IPS-20b (cell line): ENCODE results near the gene COA1.
"Not testable (repeated sequence)": the region's sequence is repeated elsewhere in the genome, so short reads cannot be mapped to it uniquely, and the experiment has no call there.

ENCODE experiments used
- H3K27ac ChIP-seq: one replicate; pipeline ENCODE4 v1.5.1; 2013; ENCODE audit warnings: low read length
- H3K27me3 ChIP-seq: 2 replicates; pipeline ENCODE4 v1.6.1; 2013; ENCODE audit warnings: mild to moderate bottlenecking, low read length, inconsistent platforms; ENCODE audit not compliant: insufficient read depth
- H3K36me3 ChIP-seq: 2 replicates; pipeline ENCODE4 v1.6.1; 2013; ENCODE audit warnings: low read depth, mild to moderate bottlenecking, inconsistent platforms, low read length, moderate library complexity; ENCODE audit not compliant: insufficient read depth
- H3K4me1 ChIP-seq: 2 replicates; pipeline ENCODE4 v1.6.1; 2013; ENCODE audit warnings: mild to moderate bottlenecking, control low read depth, inconsistent platforms, low read length, moderate library complexity; ENCODE audit not compliant: insufficient read depth
- H3K4me3 ChIP-seq: 2 replicates; pipeline ENCODE4 v1.5.1; 2013; ENCODE audit warnings: mild to moderate bottlenecking, low read length, inconsistent platforms
- H3K9ac ChIP-seq: 2 replicates; pipeline ENCODE4 v1.6.1; 2013; ENCODE audit warnings: low read depth, mild to moderate bottlenecking, inconsistent platforms, low read length, moderate library complexity
- H3K9me3 ChIP-seq: 2 replicates; pipeline ENCODE4 v1.6.1; 2013; ENCODE audit warnings: mild to moderate bottlenecking, low read depth, low read length, inconsistent platforms; ENCODE audit not compliant: insufficient read depth

Gene COA1

GRCh38 chr7:43695365-43695764 lies 34.0 kb downstream of the COA1 start:
- Histone ChIP-seq H3K27ac (no peak overlapping the region), H3K27me3 (no peaks in the 10 kb centered on the region), H3K9me3 (no peaks in the 10 kb centered on the region), H3K4me3 (no peak overlapping the region), H3K36me3 (no peaks in the 10 kb centered on the region), H3K9ac (no peak overlapping the region), H3K4me1 (peaks cover 28% of the 10 kb centered on the region)

- Histone ChIP-seq H3K27me3 (no peaks in the 10 kb centered on the region), H3K9me3 (no peaks in the 10 kb centered on the region), H3K9ac (no peak overlapping the region), H3K4me1 (peaks cover 27% of the 10 kb centered on the region), H3K4me3 (no peak overlapping the region), H3K36me3 (no peaks in the 10 kb centered on the region), H3K27ac (no peak overlapping the region)
Measured at GRCh38 chr7:43694399-43694748, 34.9 kb downstream of the COA1 start.

GRCh38 chr7:43693687-43694398 lies 35.5 kb downstream of the COA1 start:
- H3K27ac ChIP-seq = no peak overlapping the region
- no peak overlapping the region for H3K9ac ChIP-seq
- peaks cover 22% of the 10 kb centered on the region for H3K4me1 ChIP-seq
- H3K4me3 ChIP-seq = no peak overlapping the region
- H3K9me3 ChIP-seq = no peaks in the 10 kb centered on the region
- H3K36me3 ChIP-seq = no peaks in the 10 kb centered on the region
- no peaks in the 10 kb centered on the region for H3K27me3 ChIP-seq

GRCh38 chr7:43692582-43693373 lies 36.5 kb downstream of the COA1 start:
- Histone ChIP-seq H3K9ac (no peak overlapping the region), H3K27me3 (no peaks in the 10 kb centered on the region), H3K27ac (no peak overlapping the region), H3K4me3 (no peak overlapping the region), H3K36me3 (no peaks in the 10 kb centered on the region), H3K9me3 (no peaks in the 10 kb centered on the region), H3K4me1 (peaks cover 12% of the 10 kb centered on the region)

- Histone ChIP-seq H3K9me3 (no peaks in the 10 kb centered on the region), H3K4me1 (peaks cover 10% of the 10 kb centered on the region), H3K36me3 (no peaks in the 10 kb centered on the region), H3K9ac (no peak overlapping the region), H3K27me3 (no peaks in the 10 kb centered on the region), H3K27ac (no peak overlapping the region), H3K4me3 (no peak overlapping the region)
Measured at GRCh38 chr7:43691611-43692010, 37.7 kb downstream of the COA1 start.

- H3K36me3 ChIP-seq = no peaks in the 10 kb centered on the region
- peaks cover 2% of the 10 kb centered on the region for H3K4me1 ChIP-seq
- no peak overlapping the region for H3K9ac ChIP-seq
- no peak overlapping the region for H3K4me3 ChIP-seq
- no peak overlapping the region for H3K27ac ChIP-seq
- peaks cover 6% of the 10 kb centered on the region; the same call in 1 of the 2 replicates for H3K9me3 ChIP-seq
- no peaks in the 10 kb centered on the region for H3K27me3 ChIP-seq
Measured at GRCh38 chr7:43689115-43689514, 40.2 kb downstream of the COA1 start.

- not testable (repeated sequence) for H3K27ac ChIP-seq, H3K36me3 ChIP-seq, H3K4me1 ChIP-seq
Measured at GRCh38 chr7:43687866-43688265, 41.5 kb downstream of the COA1 start.

GRCh38 chr7:43686991-43687390 lies 42.3 kb downstream of the COA1 start:
- no peak overlapping the region for H3K27ac ChIP-seq
- no peaks in the 10 kb centered on the region for H3K36me3 ChIP-seq
- no peak overlapping the region for H3K4me3 ChIP-seq
- peaks cover 9% of the 10 kb centered on the region; the same call in 1 of the 2 replicates for H3K9me3 ChIP-seq
- peaks cover 2% of the 10 kb centered on the region; the same call in 1 of the 2 replicates for H3K4me1 ChIP-seq
- no peaks in the 10 kb centered on the region for H3K27me3 ChIP-seq
- H3K9ac ChIP-seq = no peak overlapping the region

More at GRCh38 chr7:43687866-43688265, 41.5 kb downstream of the COA1 start:
- not testable (repeated sequence) for H3K4me3 ChIP-seq, H3K27me3 ChIP-seq, H3K9me3 ChIP-seq, H3K9ac ChIP-seq

- Histone ChIP-seq H3K9me3 (peaks cover 9% of the 10 kb centered on the region; the same call in 1 of the 2 replicates), H3K9ac (no peak overlapping the region), H3K27me3 (no peaks in the 10 kb centered on the region), H3K4me1 (no peaks in the 10 kb centered on the region), H3K36me3 (no peaks in the 10 kb centered on the region), H3K27ac (no peak overlapping the region), H3K4me3 (no peak overlapping the region)
Measured at GRCh38 chr7:43680736-43681135, 48.6 kb downstream of the COA1 start.

- Histone ChIP-seq H3K27me3 (no peaks in the 10 kb centered on the region), H3K36me3 (no peaks in the 10 kb centered on the region), H3K4me1 (no peaks in the 10 kb centered on the region), H3K4me3 (no peak overlapping the region), H3K9ac (no peak overlapping the region), H3K9me3 (peaks cover 6% of the 10 kb centered on the region; the same call in 1 of the 2 replicates), H3K27ac (no peak overlapping the region)
Measured at GRCh38 chr7:43679210-43680068, 49.9 kb downstream of the COA1 start.

GRCh38 chr7:43678315-43678714 lies 51.0 kb downstream of the COA1 start:
- H3K9me3 ChIP-seq = no peaks in the 10 kb centered on the region
- H3K9ac ChIP-seq = no peak overlapping the region
- H3K4me1 ChIP-seq = no peaks in the 10 kb centered on the region
- no peaks in the 10 kb centered on the region for H3K36me3 ChIP-seq
- H3K27me3 ChIP-seq = no peaks in the 10 kb centered on the region
- H3K27ac ChIP-seq = no peak overlapping the region
- H3K4me3 ChIP-seq = no peak overlapping the region
